Right lung (tissue), 5 donors: ENCODE measurements around the gene DLST. TPM values are rescaled to one million over a fixed set of nuclear protein-coding genes. Genes with fewer than 3 reads are reported as not detected.

Experiments
- DNase-seq, 2 donors: peaks; one replicate each; pipeline ENCODE4 v3.0.0-alpha.2; 2013
- polyA plus RNA-seq, 5 donors: library from polyadenylated mRNA; unstranded; fragments of 120-200 nt; gene quantifications; one replicate each; pipeline versions ENCODE4 v1.2.1 to v1.2.3, GENCODE V29; 2013; ENCODE audit warnings: inconsistent platforms in 1 of 5, low replicate concordance in 1 of 5; ENCODE audit not compliant: insufficient read length in 5 of 5, insufficient read depth in 1 of 5

The DLST gene
- polyA plus RNA-seq, 5 donors = 78.3 to 104 (median 95.0) TPM

GRCh38 chr14:74937171-74937570 is 55.5 kb downstream of the DLST start:
- no peak for DNase-seq

- DNase-seq = no peak
Measured at GRCh38 chr14:74938531-74939495, 57.1 kb downstream of the DLST start.

GRCh38 chr14:74940956-74941565 is 59.3 kb downstream of the DLST start:
- DNase-seq = no peak

GRCh38 chr14:74941676-74942097 is 60.0 kb downstream of the DLST start:
- DNase-seq = no peak

- DNase-seq = no peak
Measured at GRCh38 chr14:74942181-74942580, 60.5 kb downstream of the DLST start.

GRCh38 chr14:74942608-74943007 is 60.9 kb downstream of the DLST start:
- DNase-seq = no peak

GRCh38 chr14:74945261-74945851 is 63.6 kb downstream of the DLST start:
- no peak for DNase-seq

GRCh38 chr14:74945852-74946658 is 64.3 kb downstream of the DLST start:
- no peak for DNase-seq

GRCh38 chr14:74946659-74947281 is 65.1 kb downstream of the DLST start:
- no peak for DNase-seq

- DNase-seq = no peak
Measured at GRCh38 chr14:74947353-74948227, 65.9 kb downstream of the DLST start.

- no peak for DNase-seq
Measured at GRCh38 chr14:74948228-74949175, 66.8 kb downstream of the DLST start.

GRCh38 chr14:74949191-74949601 is 67.5 kb downstream of the DLST start:
- DNase-seq = no peak

GRCh38 chr14:74949859-74950573 is 68.3 kb downstream of the DLST start:
- no peak for DNase-seq

- no peak for DNase-seq
Measured at GRCh38 chr14:74950795-74951442, 69.2 kb downstream of the DLST start.

- no peak for DNase-seq
Measured at GRCh38 chr14:74951443-74952179, 69.9 kb downstream of the DLST start.

GRCh38 chr14:74952180-74952665 is 70.5 kb downstream of the DLST start:
- no peak for DNase-seq
